Measurements from ENCODE around the gene DLEC1.

- TF ChIP-seq, protein P1, sequence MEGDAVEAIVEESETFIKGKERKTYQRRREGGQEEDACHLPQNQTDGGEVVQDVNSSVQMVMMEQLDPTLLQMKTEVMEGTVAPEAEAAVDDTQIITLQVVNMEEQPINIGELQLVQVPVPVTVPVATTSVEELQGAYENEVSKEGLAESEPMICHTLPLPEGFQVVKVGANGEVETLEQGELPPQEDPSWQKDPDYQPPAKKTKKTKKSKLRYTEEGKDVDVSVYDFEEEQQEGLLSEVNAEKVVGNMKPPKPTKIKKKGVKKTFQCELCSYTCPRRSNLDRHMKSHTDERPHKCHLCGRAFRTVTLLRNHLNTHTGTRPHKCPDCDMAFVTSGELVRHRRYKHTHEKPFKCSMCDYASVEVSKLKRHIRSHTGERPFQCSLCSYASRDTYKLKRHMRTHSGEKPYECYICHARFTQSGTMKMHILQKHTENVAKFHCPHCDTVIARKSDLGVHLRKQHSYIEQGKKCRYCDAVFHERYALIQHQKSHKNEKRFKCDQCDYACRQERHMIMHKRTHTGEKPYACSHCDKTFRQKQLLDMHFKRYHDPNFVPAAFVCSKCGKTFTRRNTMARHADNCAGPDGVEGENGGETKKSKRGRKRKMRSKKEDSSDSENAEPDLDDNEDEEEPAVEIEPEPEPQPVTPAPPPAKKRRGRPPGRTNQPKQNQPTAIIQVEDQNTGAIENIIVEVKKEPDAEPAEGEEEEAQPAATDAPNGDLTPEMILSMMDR (IDR thresholded peaks at IDR 0.05): peak; percentile 28
- TF ChIP-seq EZH2 (IDR thresholded peaks at IDR 0.05; ENCODE audit: borderline replicate concordance, insufficient read depth, low read depth, low read length, poor library complexity, severe bottlenecking): no peak
Observed at GRCh38 chr3:38039899-38040261, 872 bp downstream of the DLEC1 start.

Data from B cell (primary cell).